Measurements from ENCODE around the gene MST1.
"Not testable (repeated sequence)": the region's sequence is repeated elsewhere in the genome, so short reads cannot be mapped to it uniquely, and the experiment has no call there.

The MST1 gene

DNA sequence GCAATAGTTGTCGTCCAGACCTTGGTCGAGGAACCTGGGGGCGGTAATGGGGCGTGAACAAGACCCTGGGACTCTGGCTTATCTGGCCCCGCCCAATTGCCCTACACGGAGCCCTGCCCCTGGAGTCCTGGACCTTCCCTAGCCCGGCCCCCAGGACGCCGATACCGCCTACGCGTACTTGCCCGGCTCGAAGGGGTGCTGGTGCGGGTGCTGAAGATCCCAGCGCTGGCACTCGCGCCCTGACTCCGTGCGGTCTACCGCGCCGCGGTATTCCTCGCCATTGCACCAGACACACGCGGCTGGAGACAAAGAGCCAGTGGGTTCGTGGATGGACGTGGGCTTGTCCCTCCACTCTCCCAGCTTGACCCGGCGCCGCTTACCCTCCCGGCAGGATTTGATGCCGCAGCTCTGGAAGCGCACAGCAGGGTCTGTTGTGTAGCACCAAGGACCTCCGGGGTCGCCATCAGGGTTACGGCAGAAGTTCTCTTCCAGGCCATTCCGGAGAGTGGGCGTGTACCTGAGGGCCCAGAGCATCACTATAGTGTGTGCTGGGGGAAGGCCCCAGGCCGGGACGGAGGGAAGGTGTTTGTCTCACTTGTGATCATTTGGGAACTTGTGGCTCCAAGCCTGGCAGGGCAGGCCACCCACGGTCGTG is 2.4 kb downstream of the MST1 start:
- peaks cover 19% of the 10 kb centered on the region for H3K36me3 Mint-ChIP-seq (ENCODE audit: low read depth)
- not testable (repeated sequence) for H3K27me3 Mint-ChIP-seq (ENCODE audit: low read depth, poor library complexity); H3K9me3 Mint-ChIP-seq; H3K27ac Mint-ChIP-seq
- H3K4me3 Mint-ChIP-seq, result peak overlapping the region; percentile 78
- peaks cover 36% of the 10 kb centered on the region for H3K4me1 Mint-ChIP-seq
- DNase-seq, result peak; percentile 83

DNA sequence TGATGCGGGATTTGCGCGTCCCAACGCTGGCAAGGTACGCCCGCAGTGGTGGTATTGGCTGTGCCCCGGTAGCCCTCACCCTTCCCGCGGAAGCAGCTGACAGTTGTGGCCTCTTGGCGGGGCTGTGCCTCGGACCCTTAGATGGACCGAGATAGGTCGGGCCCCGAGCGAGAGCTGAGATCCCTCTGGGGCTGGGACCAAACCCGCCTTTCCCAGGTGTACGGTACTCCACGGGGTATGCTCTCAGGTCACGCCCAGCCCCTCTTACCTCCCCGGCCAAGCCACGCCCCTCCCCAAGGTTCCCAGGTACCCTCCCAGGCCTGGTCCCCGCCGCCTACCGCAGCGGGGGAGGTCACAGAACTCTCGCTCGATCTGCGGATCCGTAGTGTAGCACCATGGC is 2.9 kb downstream of the MST1 start:
- Mint-ChIP-seq H3K4me3 (peak overlapping the region; percentile 78), H3K4me1 (peaks cover 36% of the 10 kb centered on the region), H3K36me3 (ENCODE audit: low read depth) (peaks cover 19% of the 10 kb centered on the region)
- not testable (repeated sequence) for H3K27ac Mint-ChIP-seq; H3K9me3 Mint-ChIP-seq; H3K27me3 Mint-ChIP-seq (ENCODE audit: low read depth, poor library complexity)
- peak; percentile 43 for DNase-seq

DNA sequence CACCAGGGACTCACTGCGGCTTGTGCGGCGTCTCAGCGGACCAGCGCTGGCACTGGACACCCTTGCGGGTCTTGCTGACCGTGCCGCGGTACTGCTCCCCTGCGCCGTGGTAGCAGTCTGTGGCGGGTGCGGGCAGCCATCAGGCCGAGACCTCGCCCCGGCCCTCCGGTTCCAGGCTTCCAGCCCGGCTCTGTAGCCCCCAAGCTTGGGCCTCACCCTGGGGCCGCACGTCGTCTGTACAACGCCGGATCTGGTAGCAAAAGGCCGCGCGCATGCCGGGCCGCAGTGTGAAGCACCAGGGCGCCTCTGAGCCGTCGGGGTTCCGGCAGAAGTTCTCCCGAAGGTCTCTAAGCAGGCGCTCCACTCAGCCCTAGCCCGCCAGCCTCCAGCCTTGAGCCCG is 3.4 kb downstream of the MST1 start:
- Mint-ChIP-seq H3K4me3 (peak overlapping the region; percentile 78), H3K36me3 (ENCODE audit: low read depth) (peaks cover 19% of the 10 kb centered on the region), H3K4me1 (peaks cover 34% of the 10 kb centered on the region)
- not testable (repeated sequence) for H3K27ac Mint-ChIP-seq; H3K27me3 Mint-ChIP-seq (ENCODE audit: low read depth, poor library complexity); DNase-seq; H3K9me3 Mint-ChIP-seq

DNA sequence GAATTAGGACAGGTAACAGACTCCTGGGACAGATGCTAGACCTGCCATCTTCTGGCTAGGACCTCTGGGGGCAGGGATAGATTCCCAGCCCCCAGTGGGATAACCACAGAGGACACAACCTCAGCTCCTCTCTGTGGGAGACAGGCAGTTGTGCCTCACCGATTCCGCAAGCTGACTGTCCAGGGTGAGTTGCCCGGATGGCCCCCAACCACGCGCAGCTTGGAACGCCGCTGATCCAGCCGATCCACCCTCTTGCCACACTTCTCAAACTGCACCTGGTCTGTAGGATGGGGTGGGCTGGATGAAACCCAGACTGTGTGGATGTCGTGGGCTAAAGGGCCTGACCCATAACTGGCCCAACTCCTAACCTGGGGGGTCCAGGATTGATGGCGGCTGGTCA is 4.2 kb downstream of the MST1 start:
- H3K27me3 Mint-ChIP-seq (ENCODE audit: low read depth, poor library complexity); DNase-seq; H3K27ac Mint-ChIP-seq; H3K9me3 Mint-ChIP-seq: not testable (repeated sequence)
- Mint-ChIP-seq H3K4me3 (peak overlapping the region; percentile 49), H3K4me1 (peaks cover 26% of the 10 kb centered on the region), H3K36me3 (ENCODE audit: low read depth) (peaks cover 24% of the 10 kb centered on the region)

DNA sequence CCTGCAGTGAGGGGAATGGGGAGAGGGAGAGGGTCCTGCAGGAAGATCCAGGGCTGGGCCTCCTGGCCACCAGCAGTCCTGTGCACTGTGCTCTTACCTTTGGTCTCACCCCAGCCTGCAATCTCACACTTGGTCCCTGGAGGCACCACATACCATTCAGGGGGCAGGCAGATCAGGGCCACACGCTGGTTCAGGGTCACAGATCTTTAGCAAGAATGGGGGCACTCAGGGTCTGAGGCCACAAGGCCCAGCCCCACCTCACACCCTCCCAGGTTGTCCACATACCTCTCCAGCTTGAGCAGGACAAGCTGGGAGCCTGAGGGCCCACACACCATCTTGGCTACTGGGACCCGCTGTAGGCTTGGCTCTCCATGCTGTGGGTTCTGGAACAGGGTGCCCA is 4.8 kb downstream of the MST1 start:
- H3K9me3 Mint-ChIP-seq; H3K27ac Mint-ChIP-seq; H3K4me3 Mint-ChIP-seq; DNase-seq; H3K27me3 Mint-ChIP-seq (ENCODE audit: low read depth, poor library complexity): not testable (repeated sequence)
- Mint-ChIP-seq H3K4me1 (peaks cover 21% of the 10 kb centered on the region), H3K36me3 (ENCODE audit: low read depth) (peaks cover 28% of the 10 kb centered on the region)

DNA sequence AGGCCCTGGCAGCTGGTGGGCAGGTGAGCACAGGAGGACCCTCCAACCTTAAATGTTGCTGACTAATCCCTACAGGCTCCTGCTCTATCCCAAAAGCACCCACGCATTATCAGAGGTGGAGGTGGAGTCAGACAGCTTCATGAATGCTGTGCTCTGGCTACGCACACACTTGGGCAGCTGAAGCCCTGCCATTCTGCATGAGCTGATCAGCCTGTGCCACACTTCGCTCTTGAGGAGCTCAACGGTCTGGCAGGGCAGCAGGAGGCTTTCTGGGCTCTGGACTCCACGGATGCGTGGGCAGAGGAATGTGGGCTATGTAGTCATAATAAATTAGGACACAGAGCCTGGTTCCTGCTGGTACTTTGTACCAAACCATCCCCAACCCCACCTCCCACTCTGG is 6.1 kb downstream of the MST1 start:
- DNase-seq, result no peak
- Mint-ChIP-seq H3K4me1 (peaks cover 9% of the 10 kb centered on the region), H3K4me3 (no peak overlapping the region), H3K27ac (no peak overlapping the region), H3K9me3 (no peaks in the 10 kb centered on the region), H3K36me3 (ENCODE audit: low read depth) (peaks cover 31% of the 10 kb centered on the region), H3K27me3 (ENCODE audit: low read depth, poor library complexity) (peaks cover 5% of the 10 kb centered on the region)
- TF ChIP-seq, protein P1, sequence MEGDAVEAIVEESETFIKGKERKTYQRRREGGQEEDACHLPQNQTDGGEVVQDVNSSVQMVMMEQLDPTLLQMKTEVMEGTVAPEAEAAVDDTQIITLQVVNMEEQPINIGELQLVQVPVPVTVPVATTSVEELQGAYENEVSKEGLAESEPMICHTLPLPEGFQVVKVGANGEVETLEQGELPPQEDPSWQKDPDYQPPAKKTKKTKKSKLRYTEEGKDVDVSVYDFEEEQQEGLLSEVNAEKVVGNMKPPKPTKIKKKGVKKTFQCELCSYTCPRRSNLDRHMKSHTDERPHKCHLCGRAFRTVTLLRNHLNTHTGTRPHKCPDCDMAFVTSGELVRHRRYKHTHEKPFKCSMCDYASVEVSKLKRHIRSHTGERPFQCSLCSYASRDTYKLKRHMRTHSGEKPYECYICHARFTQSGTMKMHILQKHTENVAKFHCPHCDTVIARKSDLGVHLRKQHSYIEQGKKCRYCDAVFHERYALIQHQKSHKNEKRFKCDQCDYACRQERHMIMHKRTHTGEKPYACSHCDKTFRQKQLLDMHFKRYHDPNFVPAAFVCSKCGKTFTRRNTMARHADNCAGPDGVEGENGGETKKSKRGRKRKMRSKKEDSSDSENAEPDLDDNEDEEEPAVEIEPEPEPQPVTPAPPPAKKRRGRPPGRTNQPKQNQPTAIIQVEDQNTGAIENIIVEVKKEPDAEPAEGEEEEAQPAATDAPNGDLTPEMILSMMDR (IDR thresholded peaks at IDR 0.05), result no peak

DNA sequence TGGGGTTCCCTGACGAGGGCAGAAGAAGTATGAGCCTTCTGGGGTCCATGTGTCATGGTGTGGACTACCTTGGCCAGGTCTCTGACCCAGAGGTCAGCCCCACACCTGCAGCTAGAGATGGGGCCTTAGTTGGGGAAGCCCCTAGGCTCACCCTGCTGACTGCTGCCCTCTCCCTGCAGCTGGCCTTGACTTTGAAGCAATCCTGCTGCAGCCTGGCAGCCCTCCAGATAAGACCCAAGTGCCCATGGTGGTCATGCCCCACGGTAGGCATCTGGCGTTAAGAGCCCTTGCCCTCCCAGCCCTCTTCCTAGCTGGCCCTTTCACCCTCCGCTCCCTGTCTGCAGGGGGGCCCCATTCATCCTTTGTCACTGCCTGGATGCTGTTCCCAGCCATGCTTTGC is 7.7 kb downstream of the MST1 start:
- peaks cover 5% of the 10 kb centered on the region for H3K27me3 Mint-ChIP-seq (ENCODE audit: low read depth, poor library complexity)
- no peak for DNase-seq
- no peaks in the 10 kb centered on the region for H3K4me1 Mint-ChIP-seq
- no peak overlapping the region for H3K4me3 Mint-ChIP-seq
- no peak overlapping the region for H3K27ac Mint-ChIP-seq
- H3K9me3 Mint-ChIP-seq, result no peaks in the 10 kb centered on the region
- peaks cover 34% of the 10 kb centered on the region for H3K36me3 Mint-ChIP-seq (ENCODE audit: low read depth)
- TF ChIP-seq, protein P1 (IDR thresholded peaks at IDR 0.05), result no peak

DNA sequence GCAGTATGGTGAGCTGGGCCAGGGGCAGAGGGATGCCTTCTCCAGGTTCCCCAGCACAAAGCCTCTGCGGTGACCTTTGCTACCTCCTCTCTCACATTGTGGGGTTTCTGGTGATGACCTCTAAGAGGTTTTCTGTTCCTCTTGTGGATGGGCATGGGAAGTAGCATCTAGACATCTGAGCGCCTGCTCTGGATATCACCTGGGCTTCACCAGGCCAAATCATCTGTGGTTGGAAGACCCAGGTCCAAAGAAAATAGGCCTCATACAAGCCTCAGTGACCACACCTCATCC is 8.1 kb downstream of the MST1 start:
- DNase-seq, result no peak
- H3K36me3 Mint-ChIP-seq (ENCODE audit: low read depth), result peaks cover 36% of the 10 kb centered on the region
- no peaks in the 10 kb centered on the region for H3K9me3 Mint-ChIP-seq
- TF ChIP-seq, protein P1 (IDR thresholded peaks at IDR 0.05), result no peak
- no peaks in the 10 kb centered on the region for H3K4me1 Mint-ChIP-seq
- H3K27ac Mint-ChIP-seq, result no peak overlapping the region
- no peak overlapping the region for H3K4me3 Mint-ChIP-seq
- peaks cover 5% of the 10 kb centered on the region for H3K27me3 Mint-ChIP-seq (ENCODE audit: low read depth, poor library complexity)
